D721Med (cell line): Measurements from ENCODE around the gene G6PC1.
"Not testable (repeated sequence)": the region's sequence is repeated elsewhere in the genome, so short reads cannot be mapped to it uniquely, and the experiment has no call there.

Experiments
- DNase-seq: peaks from one replicate; pipeline ENCODE4 v3.0.0; 2011; ENCODE audit warnings: low spot score; ENCODE audit not compliant: insufficient read length
- FAIRE-seq: peaks from 2 replicates; lab custom pipeline; 2011; peaks lifted over from hg19 to GRCh38; lab: Jason Lieb, UNC
- CTCF ChIP-seq: IDR thresholded peaks from 2 replicates; pipeline ENCODE4 v1.5.1; 2012; ENCODE audit warnings: mild to moderate bottlenecking, control low read depth; ENCODE audit not compliant: insufficient read depth; ENCODE audit errors: missing control alignments

Gene G6PC1

GRCh38 chr17:42913981-42914617, 13.5 kb downstream of the G6PC1 start:
- DNase-seq (no peak), FAIRE-seq (no peak)
- no peak for TF ChIP-seq CTCF

GRCh38 chr17:42915288-42915687, 14.7 kb downstream of the G6PC1 start:
- not testable (repeated sequence) for DNase-seq, FAIRE-seq

- DNase-seq, FAIRE-seq: not testable (repeated sequence)
Measured at GRCh38 chr17:42916388-42917235, 16.0 kb downstream of the G6PC1 start.

- FAIRE-seq (no peak), DNase-seq (no peak)
- no peak for TF ChIP-seq CTCF
Measured at GRCh38 chr17:42917236-42917603, 16.6 kb downstream of the G6PC1 start.

- FAIRE-seq = no peak
- no peak for DNase-seq
- TF ChIP-seq CTCF = no peak
Measured at GRCh38 chr17:42918902-42919521, 18.4 kb downstream of the G6PC1 start.

GRCh38 chr17:42919522-42920077, 19.0 kb downstream of the G6PC1 start:
- not testable (repeated sequence) for FAIRE-seq

GRCh38 chr17:42920106-42920900, 19.7 kb downstream of the G6PC1 start:
- FAIRE-seq (no peak), DNase-seq (no peak)

More at GRCh38 chr17:42919522-42920077, 19.0 kb downstream of the G6PC1 start:
- DNase-seq = not testable (repeated sequence)

More at GRCh38 chr17:42920106-42920900, 19.7 kb downstream of the G6PC1 start:
- no peak for TF ChIP-seq CTCF
